HG03460 (cell line): ENCODE results near the gene CHCT1.
"Not testable (repeated sequence)": the region's sequence is repeated elsewhere in the genome, so short reads cannot be mapped to it uniquely, and the experiment has no call there.

Experiments used
- ATAC-seq: cut with Tn5 transposase; IDR thresholded peaks from one replicate; pipeline ENCODE4 v1.9.1; 2021; ENCODE audit not compliant: unreplicated experiment

Gene CHCT1

GRCh38 chr17:60398227-60398959 is 23.9 kb upstream of the CHCT1 start:
- ATAC-seq: peak; percentile 38

DNA sequence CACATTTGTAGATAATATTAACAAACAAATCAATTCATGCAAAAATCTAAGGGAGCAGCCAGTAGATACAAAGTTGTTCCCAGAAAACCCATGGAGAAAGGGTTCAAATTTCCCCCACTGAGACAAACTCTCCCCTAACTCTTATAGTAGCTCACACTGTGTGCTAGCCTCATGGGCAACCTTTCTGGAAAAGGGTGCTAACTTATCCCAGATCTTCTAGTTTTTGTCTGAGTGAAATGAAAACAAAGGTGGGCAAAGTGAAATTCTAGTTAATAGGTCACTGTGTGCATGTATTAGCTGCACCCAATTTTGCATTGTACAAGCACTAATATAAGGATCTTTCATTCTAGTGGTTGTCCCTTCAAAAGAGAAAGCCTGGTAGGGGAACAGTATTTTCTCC is 20.5 kb upstream of the CHCT1 start:
- ATAC-seq: no peak

DNA sequence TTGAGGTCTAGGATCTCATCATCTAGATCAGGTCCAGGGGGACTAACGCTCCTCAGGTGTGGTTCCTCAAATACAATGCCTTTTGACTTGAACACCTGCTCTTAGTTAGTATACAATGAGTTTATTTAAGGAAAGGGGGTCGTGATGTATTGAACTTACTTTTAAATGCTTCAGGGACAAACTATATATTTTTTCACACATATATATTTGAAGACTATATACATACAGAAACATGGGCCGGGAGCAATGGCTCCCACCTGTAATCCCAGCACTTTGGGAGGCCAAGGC is 18.8 kb upstream of the CHCT1 start:
- ATAC-seq: no peak

DNA sequence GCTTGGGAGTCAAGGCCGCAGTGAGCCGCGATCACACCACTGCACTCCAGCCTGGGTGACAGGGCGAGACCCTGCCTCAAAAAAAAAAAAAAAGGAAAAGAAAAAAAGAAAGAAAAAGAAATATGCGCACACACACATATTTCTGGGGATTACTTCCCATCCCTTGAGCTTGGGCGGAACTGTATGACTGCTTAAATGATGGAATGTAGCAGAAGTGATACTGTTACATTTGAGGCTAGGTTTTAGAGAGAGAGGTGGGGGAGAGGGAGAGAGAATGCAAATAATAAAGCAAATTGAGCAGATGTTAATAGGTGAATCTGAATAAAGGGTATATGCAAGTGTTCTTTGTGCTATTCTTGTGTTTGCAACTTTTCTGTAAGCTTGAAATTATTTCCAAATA is 18.3 kb upstream of the CHCT1 start:
- no peak for ATAC-seq

GRCh38 chr17:60406887-60407286 is 15.4 kb upstream of the CHCT1 start:
- no peak for ATAC-seq

- ATAC-seq: no peak
Observed at GRCh38 chr17:60410001-60410400, 12.3 kb upstream of the CHCT1 start.

GRCh38 chr17:60412701-60413100 is 9.6 kb upstream of the CHCT1 start:
- ATAC-seq: no peak

DNA sequence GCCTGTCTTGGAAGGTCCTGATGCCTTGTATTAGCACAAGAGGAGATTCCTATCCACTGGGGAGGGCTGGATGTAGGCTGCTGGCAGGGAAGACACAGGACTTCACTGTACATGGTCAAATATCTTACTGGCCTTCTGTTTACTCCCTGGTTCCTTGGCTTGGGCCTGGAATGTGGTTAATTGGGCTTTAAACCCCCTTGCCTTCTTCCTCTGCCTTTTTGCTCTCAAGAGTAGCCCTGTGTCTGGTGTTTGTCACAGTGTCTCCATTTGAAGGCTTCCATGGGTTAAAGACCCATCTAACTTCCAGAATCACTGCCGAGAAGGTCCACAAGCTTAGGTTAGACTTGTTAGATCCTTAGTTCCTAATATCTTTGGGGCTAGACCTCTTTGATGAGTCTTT is 7.1 kb upstream of the CHCT1 start:
- no peak for ATAC-seq

DNA sequence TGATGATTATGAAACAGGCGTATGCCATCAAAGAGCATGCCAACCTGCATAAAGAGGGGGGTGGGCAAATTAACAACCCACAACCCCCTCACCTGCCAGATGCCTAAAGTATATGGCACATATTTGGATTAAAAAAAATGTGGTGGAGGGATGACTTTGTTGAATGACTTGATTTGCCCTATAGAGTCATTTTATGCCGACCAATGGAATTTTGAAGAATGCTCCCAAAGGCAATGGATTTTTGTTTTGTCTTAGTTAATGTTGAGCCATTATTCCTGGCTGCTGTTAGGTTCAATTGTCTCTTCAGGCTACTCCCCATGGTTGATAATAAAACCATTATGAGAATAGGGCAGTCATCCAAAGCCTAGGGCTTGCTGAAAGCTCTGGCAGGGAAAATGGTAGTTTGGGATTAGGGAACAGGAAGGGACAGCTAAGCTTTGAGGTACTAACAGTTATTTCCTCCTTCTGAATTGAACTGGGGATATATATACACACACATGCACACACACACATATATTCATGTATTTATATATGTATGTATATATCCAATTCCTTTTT is 5.8 kb upstream of the CHCT1 start:
- ATAC-seq: no peak

GRCh38 chr17:60419003-60419402 is 3.3 kb upstream of the CHCT1 start:
- ATAC-seq: not testable (repeated sequence)

GRCh38 chr17:60419875-60420274 is 2.4 kb upstream of the CHCT1 start:
- ATAC-seq: not testable (repeated sequence)

DNA sequence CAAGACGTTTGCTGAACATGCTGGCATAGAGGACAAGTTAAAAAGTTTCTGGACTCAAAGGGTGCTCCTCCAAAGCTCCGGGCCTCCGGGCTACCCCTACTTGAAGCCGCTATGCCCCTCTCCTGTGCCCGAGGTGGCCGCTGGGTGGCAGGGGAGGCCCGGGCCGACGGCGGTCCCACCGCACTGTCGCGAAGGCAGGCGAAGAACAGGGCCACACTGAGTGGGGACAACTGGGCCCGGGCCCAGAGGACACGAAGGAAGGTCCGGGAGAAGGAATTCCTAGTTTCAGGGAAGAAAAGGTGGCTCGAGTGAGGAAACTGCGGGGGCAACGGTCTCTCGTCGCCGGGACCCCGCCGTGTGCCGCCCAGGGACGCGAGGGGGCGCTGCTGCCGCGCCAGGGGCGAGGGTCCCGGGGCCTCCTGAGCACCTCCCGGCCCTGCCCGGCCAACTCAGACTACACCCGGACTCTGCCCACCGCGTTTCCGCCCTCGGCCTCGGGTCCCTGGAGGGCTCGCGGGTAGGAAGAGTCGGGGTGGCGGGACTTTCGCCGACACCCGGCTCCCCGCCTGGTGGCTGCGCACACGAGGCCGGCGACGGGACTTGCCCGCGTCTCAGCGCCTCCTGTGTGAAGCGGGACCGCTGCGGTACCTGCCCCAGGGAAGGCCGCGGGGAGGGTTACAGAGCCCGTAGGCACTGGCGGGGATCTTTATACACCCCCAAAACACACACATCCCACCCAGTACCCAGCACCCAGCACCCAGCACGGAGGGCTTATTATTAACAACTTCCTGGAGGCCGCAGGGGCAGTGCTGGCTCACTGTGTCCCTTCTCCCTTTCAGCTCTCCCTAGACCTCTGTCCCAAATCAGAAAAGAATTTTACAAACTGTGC is 772 bp upstream of the CHCT1 start:
- peak; percentile 81 for ATAC-seq

DNA sequence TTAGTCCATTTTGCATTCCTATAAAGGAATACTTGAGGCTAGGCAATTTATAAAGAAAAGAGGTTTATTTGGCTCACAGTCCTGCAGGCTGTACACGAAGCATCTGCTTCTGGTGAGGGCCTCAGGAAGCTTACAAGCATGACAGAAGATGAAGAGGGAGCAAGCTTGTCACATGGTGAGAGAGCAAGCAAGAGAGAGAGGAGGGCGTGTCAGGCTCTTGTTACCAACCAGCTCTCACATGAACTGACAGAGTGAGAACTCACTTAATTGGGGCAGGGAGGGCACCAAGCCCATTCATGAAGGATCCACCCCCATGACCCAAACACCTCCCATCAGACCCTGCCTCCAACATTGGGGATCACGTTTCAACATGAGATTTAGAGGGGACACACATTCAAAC is 1.6 kb downstream of the CHCT1 start:
- no peak for ATAC-seq

- ATAC-seq: no peak
Observed at GRCh38 chr17:60425626-60426025, 3.3 kb downstream of the CHCT1 start.

DNA sequence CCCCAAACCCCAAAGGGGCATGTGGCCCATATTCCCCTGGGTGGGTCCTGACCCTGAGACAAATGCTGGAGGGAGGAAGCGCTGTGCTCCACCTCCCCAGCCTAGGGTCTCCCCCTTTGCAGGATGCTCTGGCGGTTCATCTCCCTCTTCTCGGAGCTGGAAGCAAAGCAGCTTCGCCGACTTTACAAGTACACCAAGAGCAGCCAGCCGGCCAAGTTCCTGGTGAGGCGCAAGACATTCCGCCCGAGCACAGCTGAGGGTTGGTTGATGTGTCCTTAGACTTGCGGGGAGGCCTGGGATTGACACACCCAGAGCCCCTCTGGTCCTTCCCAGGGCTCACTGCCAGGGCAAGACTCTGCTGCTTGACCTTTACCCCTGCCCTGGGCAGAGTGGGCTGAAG is 4.3 kb downstream of the CHCT1 start:
- ATAC-seq: no peak

DNA sequence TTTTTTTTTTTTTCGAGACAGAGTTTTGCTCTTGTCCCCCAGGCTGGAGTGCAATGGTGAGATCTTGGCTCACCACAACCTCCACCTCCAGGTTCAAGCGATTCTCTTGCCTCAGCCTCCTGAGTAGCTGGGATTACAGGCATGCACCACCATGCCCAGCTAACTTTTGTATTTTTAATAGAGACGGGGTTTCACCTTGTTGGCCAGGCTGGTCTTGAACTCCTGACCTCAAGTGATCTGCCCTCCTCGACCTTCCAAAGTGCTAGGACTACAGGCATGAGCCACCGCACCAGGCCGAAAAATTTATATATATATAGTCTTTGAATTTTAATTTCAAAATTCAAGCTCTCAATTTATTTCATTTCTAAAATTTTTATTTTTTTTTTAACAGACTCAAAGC is 6.2 kb downstream of the CHCT1 start:
- ATAC-seq: not testable (repeated sequence)

DNA sequence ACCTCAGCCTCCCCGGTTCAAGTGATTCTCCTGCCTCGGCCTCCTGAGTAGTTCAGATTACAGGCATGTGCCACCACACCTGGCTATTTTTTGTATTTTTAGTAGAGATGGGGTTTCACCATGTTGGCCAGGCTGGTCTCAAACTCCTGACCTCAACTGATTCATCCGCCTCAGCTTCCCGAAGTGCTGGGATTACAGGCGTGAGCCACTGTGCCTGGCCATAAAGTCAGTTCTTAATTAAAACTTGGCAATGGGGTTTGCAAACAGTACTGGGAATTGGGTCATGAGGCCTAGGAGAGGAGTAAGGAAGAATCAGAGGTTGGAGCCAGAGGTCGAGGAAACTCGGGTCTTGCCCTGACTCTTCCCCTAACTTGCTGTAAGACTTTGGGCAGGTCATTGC is 8.3 kb downstream of the CHCT1 start:
- ATAC-seq: not testable (repeated sequence)

DNA sequence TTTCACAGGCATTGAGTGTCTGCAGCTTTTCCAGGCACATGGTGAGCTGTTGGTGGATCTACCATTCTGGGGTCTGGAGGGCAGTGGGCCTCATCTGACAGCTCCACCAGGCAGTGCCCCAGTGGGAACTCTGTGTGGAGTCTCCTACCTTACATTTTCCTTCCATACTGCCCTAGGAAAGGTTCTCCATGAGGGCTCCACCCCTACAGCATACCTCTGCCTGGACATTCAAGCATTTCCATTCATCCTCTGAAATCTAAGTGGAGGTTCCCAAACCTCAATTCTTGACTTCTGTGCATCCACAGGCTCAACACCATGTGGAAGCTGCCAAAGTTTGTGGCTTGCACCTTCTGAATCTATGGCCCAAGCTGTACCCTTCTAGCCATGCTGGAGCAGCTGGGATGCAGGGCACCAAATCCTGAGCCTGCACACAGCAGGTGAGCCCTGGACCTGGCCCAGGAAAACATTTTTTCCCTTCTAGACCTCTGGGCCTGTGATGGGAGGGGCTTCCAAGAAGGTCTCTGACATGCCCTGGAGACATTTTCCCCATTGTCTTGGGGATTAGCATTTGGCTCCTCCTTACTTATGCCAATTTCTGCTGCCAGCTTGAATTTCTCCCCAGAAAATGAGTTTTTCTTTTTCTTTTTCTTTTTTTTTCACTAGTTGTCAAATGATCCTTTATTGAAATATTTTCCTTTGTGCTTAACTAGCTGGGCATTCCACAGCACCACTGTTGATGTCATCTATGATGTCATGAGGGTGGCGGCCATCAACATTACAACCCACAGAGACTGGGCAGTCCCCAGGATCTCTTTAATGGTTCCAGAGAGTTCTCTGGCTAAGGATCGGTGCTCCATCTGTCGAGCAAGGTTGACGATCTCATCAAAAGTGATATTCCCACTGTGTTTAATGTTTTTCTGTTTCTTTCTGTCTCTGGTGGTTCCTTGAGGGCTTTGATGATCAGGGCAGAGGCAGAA is 11.0 kb downstream of the CHCT1 start:
- ATAC-seq: not testable (repeated sequence)

DNA sequence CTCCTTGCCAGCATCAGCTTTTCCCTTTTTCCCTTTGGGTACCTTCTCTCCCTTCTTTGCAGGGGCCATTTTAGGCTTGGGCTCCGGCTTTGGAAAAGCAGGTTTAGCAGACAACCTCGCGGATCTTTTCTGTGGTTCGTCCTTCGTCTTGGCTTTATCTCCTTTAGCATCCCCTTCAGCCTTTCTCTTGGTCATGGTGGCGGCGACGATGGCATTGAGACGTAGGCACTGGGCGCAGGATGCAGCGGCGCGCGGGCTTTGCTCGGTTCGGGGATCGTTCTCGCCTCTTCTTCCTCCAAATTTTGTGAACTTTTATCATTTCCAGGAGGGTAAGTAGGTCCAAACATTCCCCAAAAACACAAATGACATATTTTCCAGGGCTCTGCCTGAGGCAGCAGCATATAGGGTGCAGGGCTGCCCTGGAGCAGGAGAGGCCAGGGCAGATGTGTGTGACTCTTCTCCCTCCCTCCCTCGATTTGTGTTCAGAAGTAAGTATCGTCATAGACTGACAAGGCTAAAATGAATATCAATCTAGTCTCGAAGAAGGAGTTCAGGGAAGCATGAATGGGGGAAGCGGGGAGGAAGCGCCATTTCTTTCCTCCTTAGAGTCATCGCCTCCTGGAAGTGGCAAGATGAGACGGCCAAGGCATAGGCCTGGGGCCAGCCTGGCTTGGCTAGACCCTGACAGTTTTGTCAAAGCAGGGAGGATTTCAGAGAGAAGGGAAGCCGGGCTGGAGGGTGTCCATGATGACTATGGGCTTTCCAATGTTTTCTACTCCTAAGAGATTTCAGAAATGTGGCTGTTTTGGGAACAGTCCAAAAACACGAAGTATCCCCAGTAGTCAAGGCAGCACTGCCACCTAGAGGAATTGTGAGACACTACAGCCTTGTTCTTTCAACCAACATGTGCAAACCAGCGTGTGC is 13.2 kb downstream of the CHCT1 start:
- ATAC-seq: no peak

DNA sequence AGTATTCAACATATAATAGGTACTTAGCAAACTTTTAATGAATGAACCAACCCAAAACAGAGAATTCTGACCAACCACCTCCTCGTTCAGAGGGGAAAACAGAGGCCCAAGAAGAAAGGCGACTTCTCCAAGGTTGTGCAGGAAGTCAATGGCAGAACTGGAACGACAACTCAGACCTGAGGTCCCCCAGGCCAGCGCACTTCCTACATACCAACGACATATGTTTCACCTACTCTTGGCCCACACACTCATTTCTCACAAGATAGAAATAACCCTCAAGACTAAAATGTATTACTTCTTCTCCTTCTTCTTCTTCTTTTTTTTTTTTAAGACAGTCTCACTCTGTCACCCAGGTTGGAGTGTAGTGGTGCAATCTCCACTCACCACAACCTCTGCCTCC is 14.4 kb downstream of the CHCT1 start:
- no peak for ATAC-seq
